H9 (cell line): ENCODE measurements around the gene CCDC33. TPM values are rescaled to one million over a fixed set of nuclear protein-coding genes. Genes with fewer than 3 reads are reported as not detected.

Source experiments
- DNase-seq: peaks from one replicate; pipeline ENCODE4 v3.0.0-alpha.2; 2017
- H2AFZ ChIP-seq: one replicate; pipeline ENCODE4 v1.6.1; 2013; ENCODE audit warnings: mild to moderate bottlenecking, low read length, control low read depth, moderate library complexity
- H2AK5ac ChIP-seq: 2 replicates; pipeline ENCODE4 v1.6.1; 2013; ENCODE audit warnings: low read length, control low read depth, mixed read lengths; ENCODE audit not compliant: insufficient read length
- H2BK120ac ChIP-seq: one replicate; pipeline ENCODE4 v1.6.1; 2013; ENCODE audit warnings: low read depth, mild to moderate bottlenecking, low read length, control low read depth, inconsistent platforms; ENCODE audit not compliant: poor library complexity, severe bottlenecking
- H2BK12ac ChIP-seq: 2 replicates; pipeline ENCODE4 v1.6.1; 2013; ENCODE audit warnings: low read length, control low read depth, mixed read lengths, low read depth; ENCODE audit not compliant: insufficient read length
- H2BK15ac ChIP-seq: 2 replicates; pipeline ENCODE4 v1.6.1; 2013; ENCODE audit warnings: low read depth, low read length, control low read depth
- H2BK20ac ChIP-seq: one replicate; pipeline ENCODE4 v1.6.1; 2013; ENCODE audit warnings: low read depth, mild to moderate bottlenecking, low read length, control low read depth, inconsistent platforms; ENCODE audit not compliant: poor library complexity, severe bottlenecking
- H2BK5ac ChIP-seq: 2 replicates; pipeline ENCODE4 v1.6.1; 2013; ENCODE audit warnings: low read length, control low read depth, mixed read lengths; ENCODE audit not compliant: insufficient read length
- H3K14ac ChIP-seq: 2 replicates; pipeline ENCODE4 v1.6.1; 2013; ENCODE audit warnings: low read length, control low read depth; ENCODE audit not compliant: insufficient read depth
- H3K18ac ChIP-seq: 2 replicates; pipeline ENCODE4 v1.6.1; 2013; ENCODE audit warnings: low read depth, mild to moderate bottlenecking, mixed read lengths, low read length, control low read depth; ENCODE audit not compliant: insufficient read length
- H3K23ac ChIP-seq: 2 replicates; pipeline ENCODE4 v1.6.1; 2013; ENCODE audit warnings: low read length, control low read depth, mixed read lengths, low read depth; ENCODE audit not compliant: insufficient read length
- H3K23me2 ChIP-seq: 2 replicates; pipeline ENCODE4 v1.6.1; 2013; ENCODE audit warnings: low read depth, mild to moderate bottlenecking, mixed read lengths, low read length, control low read depth; ENCODE audit not compliant: insufficient read length, poor library complexity, severe bottlenecking
- H3K27ac ChIP-seq: 2 replicates; pipeline ENCODE4 v1.5.1; 2013; ENCODE audit warnings: low read length, control low read depth, mixed read lengths, low read depth; ENCODE audit not compliant: insufficient read length
- H3K27me3 ChIP-seq: 2 replicates; pipeline ENCODE4 v1.6.1; 2013; ENCODE audit warnings: low read length, control low read depth, inconsistent platforms; ENCODE audit not compliant: insufficient read depth
- H3K4ac ChIP-seq: 2 replicates; pipeline ENCODE4 v1.6.1; 2013; ENCODE audit warnings: low read depth, mild to moderate bottlenecking, control low read depth, inconsistent platforms, low read length, moderate library complexity
- H3K4me1 ChIP-seq: 2 replicates; pipeline ENCODE4 v1.6.1; 2013; ENCODE audit warnings: low read length, control low read depth, inconsistent platforms; ENCODE audit not compliant: insufficient read depth
- H3K4me2 ChIP-seq: 2 replicates; pipeline ENCODE4 v1.6.1; 2013; ENCODE audit warnings: low read length, control low read depth, mixed read lengths; ENCODE audit not compliant: insufficient read length, insufficient read depth
- H3K56ac ChIP-seq: 2 replicates; pipeline ENCODE4 v1.6.1; 2013; ENCODE audit warnings: low read depth, mild to moderate bottlenecking, mixed read lengths, low read length, control low read depth; ENCODE audit not compliant: insufficient read length
- H3K79me1 ChIP-seq: 2 replicates; pipeline ENCODE4 v1.6.1; 2013; ENCODE audit warnings: low read depth, mild to moderate bottlenecking, moderate library complexity, low read length, control low read depth, inconsistent platforms; ENCODE audit not compliant: insufficient read depth, poor library complexity, severe bottlenecking
- H3K79me2 ChIP-seq: 2 replicates; pipeline ENCODE4 v1.6.1; 2013; ENCODE audit warnings: low read length, control low read depth, inconsistent platforms; ENCODE audit not compliant: insufficient read depth
- H3K9ac ChIP-seq: 2 replicates; pipeline ENCODE4 v1.6.1; 2013; ENCODE audit warnings: low read length, control low read depth, mixed read lengths; ENCODE audit not compliant: insufficient read length; ENCODE audit errors: extremely low read depth
- H3K9me3 ChIP-seq: one replicate; pipeline ENCODE4 v1.6.1; 2013; ENCODE audit warnings: low read depth, low read length, inconsistent platforms; ENCODE audit not compliant: control insufficient read depth
- H3T11ph ChIP-seq: one replicate; pipeline ENCODE4 v1.6.1; 2013; ENCODE audit warnings: mild to moderate bottlenecking, low read length, control low read depth, inconsistent platforms
- H4K20me1 ChIP-seq: one replicate; pipeline ENCODE4 v1.6.1; 2013; ENCODE audit not compliant: control insufficient read depth, insufficient read length, insufficient read depth
- H4K5ac ChIP-seq: 2 replicates; pipeline ENCODE4 v1.6.1; 2013; ENCODE audit warnings: low read depth, mild to moderate bottlenecking, mixed read lengths, low read length, control low read depth; ENCODE audit not compliant: insufficient read length
- H4K8ac ChIP-seq: replicated peaks from 2 replicates; pipeline ENCODE4 v1.6.1; 2013; ENCODE audit warnings: low read length, control low read depth, mixed read lengths, low read depth; ENCODE audit not compliant: insufficient read length
- H4K91ac ChIP-seq: 2 replicates; pipeline ENCODE4 v1.6.1; 2013; ENCODE audit warnings: low read depth, mild to moderate bottlenecking, moderate library complexity, mixed read lengths, low read length, control low read depth; ENCODE audit not compliant: insufficient read length
- H3K27ac Mint-ChIP-seq, 3 experiments: 2 replicates in 2 of 3; 3 replicates in 1 of 3; pipeline ENCODE4 v1.8.0; 2020 to 2021; ENCODE audit warnings: mixed read lengths in 3 of 3, mild to moderate bottlenecking in 1 of 3, moderate library complexity in 1 of 3
- H3K27me3 Mint-ChIP-seq: 2 replicates; pipeline ENCODE4 v1.8.0; 2021; ENCODE audit warnings: low read depth, mild to moderate bottlenecking, moderate library complexity, mixed read lengths
- H3K36me3 Mint-ChIP-seq, 3 experiments: 2 replicates in 2 of 3; 3 replicates in 1 of 3; pipeline ENCODE4 v1.8.0; 2020 to 2021; ENCODE audit warnings: low read depth in 3 of 3, mixed read lengths in 3 of 3; ENCODE audit not compliant: insufficient read depth in 1 of 3
- H3K4me1 Mint-ChIP-seq, 2 experiments: 2 replicates each; pipeline ENCODE4 v1.8.0; 2020; ENCODE audit warnings: mixed read lengths in 2 of 2
- H3K4me3 Mint-ChIP-seq, 2 experiments: 2 replicates in 1 of 2; 3 replicates in 1 of 2; pipeline ENCODE4 v1.8.0; 2020 to 2021; ENCODE audit warnings: mild to moderate bottlenecking in 2 of 2, mixed read lengths in 2 of 2, moderate library complexity in 1 of 2
- H3K9me3 Mint-ChIP-seq, 2 experiments: 2 replicates in 1 of 2; 3 replicates in 1 of 2; pipeline ENCODE4 v1.8.0; 2020; ENCODE audit warnings: mild to moderate bottlenecking in 2 of 2, mixed read lengths in 2 of 2, moderate library complexity in 1 of 2
- CTCF ChIP-seq: fragments of 200-600 bp; sonication (generic); conservative IDR thresholded peaks from 3 replicates; pipeline ENCODE4 v1.8.0; 2021; ENCODE audit warnings: antibody characterized with exemption, mild to moderate bottlenecking
- WGBS: extraction: QIAGEN DNeasy Blood & Tissue Kit; methylation state at CpG from one replicate; pipeline ENCODE4 v1.1.7; 2013; ENCODE audit warnings: missing lambda C conversion rate, low lambda C conversion rate, mixed read lengths; ENCODE audit not compliant: insufficient read length; ENCODE audit errors: extremely low coverage; 5-methylcytosine and 5-hydroxymethylcytosine counted together
- total RNA-seq: library from RNA; stranded (reverse); gene quantifications from 2 replicates; pipeline ENCODE4 v1.2.1, GENCODE V29; 2021

The CCDC33 gene
- total RNA-seq, 1 experiment from 2014 or later: 4.6 TPM

- peak overlapping the region; percentile 42; the same call in 1 of the 2 replicates for H3K14ac ChIP-seq
- no peak overlapping the region for H2AK5ac ChIP-seq
- H3K9me3 ChIP-seq: no peaks in the 10 kb centered on the region
- H2AFZ ChIP-seq: no peak overlapping the region
- no peak overlapping the region for H2BK120ac ChIP-seq
- no peak overlapping the region for H4K5ac ChIP-seq
- no peak for TF ChIP-seq CTCF
- no peak overlapping the region for H3K27ac ChIP-seq
- no peak overlapping the region for H3K4me2 ChIP-seq
- Mint-ChIP-seq H3K27me3 (peaks cover 62% of the 10 kb centered on the region), H3K9me3 (no peaks in the 10 kb centered on the region), H3K4me3 (no peak overlapping the region), H3K27ac (no peak overlapping the region), H3K36me3 (no peaks in the 10 kb centered on the region; a peak in 1 of 7 replicates), H3K4me1 (peaks cover 39 to 51% of the 10 kb centered on the region in 2 experiments)
- no peak overlapping the region for H3K18ac ChIP-seq
- no peaks in the 10 kb centered on the region for H3K79me2 ChIP-seq
- H4K20me1 ChIP-seq: no peaks in the 10 kb centered on the region
- no peak overlapping the region for H4K8ac ChIP-seq
- no peak overlapping the region for H4K91ac ChIP-seq
- no peak overlapping the region for H2BK12ac ChIP-seq
- no peak overlapping the region for H3K4ac ChIP-seq
- H3K27me3 ChIP-seq: no peaks in the 10 kb centered on the region
- no peak overlapping the region for H3T11ph ChIP-seq
- H3K79me1 ChIP-seq: no peaks in the 10 kb centered on the region
- H2BK15ac ChIP-seq: no peak overlapping the region
- H3K9ac ChIP-seq: no peak overlapping the region
- peaks cover 4% of the 10 kb centered on the region; the same call in 1 of the 2 replicates for H3K4me1 ChIP-seq
- no peak overlapping the region for H3K23ac ChIP-seq
- no peak overlapping the region for H3K56ac ChIP-seq
- H3K23me2 ChIP-seq: no peaks in the 10 kb centered on the region
- H2BK5ac ChIP-seq: no peak overlapping the region
- no peak for DNase-seq
- H2BK20ac ChIP-seq: no peak overlapping the region
- WGBS: no CpG with 5 or more reads among the region's 9 CpGs
These were observed 1.6 kb upstream of the CCDC33 start for GRCh38 chr15:74234598-74234875.
